GM18499 (cell line): ENCODE data around the gene FUT1.
"Not testable (repeated sequence)": the region's sequence is repeated elsewhere in the genome, so short reads cannot be mapped to it uniquely, and the experiment has no call there.

Source experiments
- ATAC-seq: cut with Tn5 transposase; IDR thresholded peaks from one replicate; pipeline ENCODE4 v1.9.1; 2021; ENCODE audit warnings: moderate number of reproducible peaks; ENCODE audit not compliant: insufficient read depth, unreplicated experiment

Gene FUT1

GRCh38 chr19:48768994-48769713, 16.7 kb upstream of the FUT1 start:
- ATAC-seq: no peak

DNA sequence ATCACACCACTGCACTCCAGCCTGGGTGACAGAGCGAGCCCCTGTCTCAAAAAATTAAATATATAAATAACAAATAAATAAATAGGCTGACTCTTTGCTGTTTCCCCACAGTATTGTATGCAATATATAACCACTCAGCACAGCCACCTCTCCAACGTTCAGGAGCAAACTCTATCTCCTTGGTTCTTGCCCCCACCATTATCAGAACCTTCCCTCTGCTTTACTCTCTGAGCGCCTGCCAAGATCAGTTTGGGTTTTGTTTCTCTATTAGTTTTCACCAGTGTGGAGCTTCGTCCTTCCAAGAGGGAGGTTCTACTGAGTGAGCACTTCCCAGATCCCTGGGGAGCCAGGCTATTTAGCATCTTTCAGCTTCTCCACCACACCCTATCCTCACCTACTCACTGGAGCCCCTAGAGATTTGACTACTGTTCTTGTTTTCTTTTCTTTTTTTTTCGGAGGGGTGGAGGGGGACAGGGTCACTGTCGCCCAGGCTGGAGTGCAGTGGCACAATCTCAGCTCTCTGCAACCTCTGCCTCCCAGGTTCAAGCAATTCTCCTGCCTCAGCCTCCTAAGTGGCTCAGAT, 15.8 kb upstream of the FUT1 start:
- not testable (repeated sequence) for ATAC-seq

GRCh38 chr19:48765816-48766215, 13.4 kb upstream of the FUT1 start:
- not testable (repeated sequence) for ATAC-seq

- ATAC-seq: no peak
Observed at GRCh38 chr19:48760504-48761205, 8.2 kb upstream of the FUT1 start.

DNA sequence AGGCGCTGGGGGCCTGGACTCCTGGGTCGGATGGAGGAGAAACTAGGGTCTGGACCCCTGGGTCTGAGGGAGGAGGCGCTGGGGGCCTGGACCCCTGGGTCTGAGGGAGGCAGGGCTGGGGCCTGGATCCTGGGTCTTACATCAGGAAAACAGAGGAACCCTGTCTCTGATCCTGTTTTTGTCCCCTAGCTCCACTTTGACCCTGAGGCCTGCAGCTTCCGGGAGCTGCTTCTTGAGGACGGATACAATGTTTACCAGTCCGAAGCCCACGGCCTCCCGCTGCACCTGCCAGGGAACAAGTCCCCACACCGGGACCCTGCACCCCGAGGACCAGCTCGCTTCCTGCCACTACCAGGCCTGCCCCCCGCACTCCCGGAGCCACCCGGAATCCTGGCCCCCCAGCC, 5.3 kb upstream of the FUT1 start:
- ATAC-seq: no peak

DNA sequence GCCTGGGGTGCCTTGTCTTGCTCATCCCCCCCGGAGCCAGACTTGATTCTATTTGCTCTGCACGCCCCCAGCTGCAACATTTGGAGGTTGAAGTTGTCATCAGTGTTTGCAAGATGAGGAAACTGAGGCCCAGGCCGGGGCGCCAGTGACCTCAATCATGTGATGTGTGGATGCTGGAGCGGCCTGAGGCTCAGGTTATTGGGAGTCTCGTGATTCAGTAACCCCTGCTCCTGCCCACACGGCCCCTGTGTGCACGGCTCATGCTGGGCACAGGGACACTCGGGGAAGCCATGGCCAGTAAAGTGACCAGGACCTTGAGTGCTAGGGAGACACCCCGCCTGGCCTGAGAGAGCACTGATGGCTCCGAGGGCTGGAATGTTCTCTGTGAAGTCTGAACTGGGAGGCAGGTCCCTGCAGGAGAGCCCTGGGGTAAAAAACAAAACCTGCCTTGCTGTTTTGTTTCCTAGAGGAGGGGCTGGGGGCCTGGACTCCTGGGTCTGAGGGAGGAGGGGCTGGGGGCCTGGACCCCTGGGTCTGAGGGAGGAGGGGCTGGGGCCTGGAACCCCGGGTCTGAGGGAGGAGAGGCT, 4.7 kb upstream of the FUT1 start:
- ATAC-seq: no peak

GRCh38 chr19:48756686-48757085, 4.2 kb upstream of the FUT1 start:
- ATAC-seq: no peak

GRCh38 chr19:48756212-48756611, 3.8 kb upstream of the FUT1 start:
- no peak for ATAC-seq

- ATAC-seq: no peak
Observed at GRCh38 chr19:48755787-48756186, 3.3 kb upstream of the FUT1 start.

DNA sequence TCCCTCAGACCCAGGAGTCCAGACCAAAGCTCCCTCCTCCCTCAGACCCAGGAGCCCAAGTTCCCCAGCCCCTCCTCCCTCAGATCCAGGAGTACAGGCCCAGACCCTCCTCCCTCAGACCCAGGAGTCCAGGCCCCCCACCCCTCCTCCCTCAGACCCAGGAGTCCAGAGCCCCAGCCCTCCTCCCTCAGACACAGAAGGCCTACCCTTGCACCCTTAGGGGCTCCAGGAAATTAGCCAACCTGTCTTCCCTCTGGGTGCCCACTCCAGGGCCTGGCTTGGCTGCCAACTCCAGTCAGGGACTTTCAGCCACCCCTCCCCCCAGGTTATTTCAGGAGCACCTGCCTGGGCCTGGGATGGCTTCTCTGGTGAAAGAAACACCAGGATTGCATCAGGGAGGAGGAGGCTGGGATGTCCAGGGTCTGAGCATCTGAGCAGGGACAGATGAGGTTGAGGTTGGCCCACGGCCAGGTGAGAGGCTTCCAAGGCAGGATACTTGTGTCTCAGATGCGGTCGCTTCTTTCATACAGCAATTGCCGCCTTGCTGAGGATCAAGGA, 2.7 kb upstream of the FUT1 start, which contains the start of gene FGF21:
Gene FGF21 (plus strand): TSS at position 441 of the 558 bp plus-strand sequence. CDS start 713 bp downstream, outside the sequence.
- no peak for ATAC-seq

DNA sequence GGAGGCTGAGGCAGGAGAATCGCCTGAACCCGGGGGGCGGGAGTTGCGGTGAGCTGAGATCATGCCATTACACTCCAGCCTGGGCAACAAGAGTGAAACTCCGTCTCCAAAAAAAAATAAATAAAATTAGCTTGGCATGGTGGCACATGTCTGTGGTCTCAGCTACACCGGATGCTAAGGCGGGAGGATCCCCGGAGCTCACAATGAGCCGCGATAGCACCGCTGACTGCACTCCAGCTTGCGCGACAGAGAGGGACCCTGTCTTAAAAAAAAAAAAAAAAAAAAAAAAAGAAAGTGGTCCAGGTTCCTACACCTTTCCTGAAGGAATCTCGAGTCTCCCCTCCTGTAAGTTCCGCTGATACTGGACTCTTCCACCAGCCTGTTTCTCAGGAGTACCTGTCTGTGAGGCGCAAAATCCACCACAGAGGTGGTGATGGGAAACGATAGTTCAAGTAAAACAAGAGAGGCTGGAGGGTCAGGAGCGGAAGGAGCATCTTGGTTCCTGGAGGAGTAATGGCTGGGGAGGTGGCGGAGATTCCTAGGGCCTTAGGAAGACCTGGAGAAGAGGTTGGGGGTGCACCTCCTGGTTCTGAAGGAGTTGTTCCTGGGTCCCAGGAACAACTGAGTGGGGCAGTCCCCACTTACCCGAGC, 471 bp downstream of the FUT1 start:
- no peak for ATAC-seq

DNA sequence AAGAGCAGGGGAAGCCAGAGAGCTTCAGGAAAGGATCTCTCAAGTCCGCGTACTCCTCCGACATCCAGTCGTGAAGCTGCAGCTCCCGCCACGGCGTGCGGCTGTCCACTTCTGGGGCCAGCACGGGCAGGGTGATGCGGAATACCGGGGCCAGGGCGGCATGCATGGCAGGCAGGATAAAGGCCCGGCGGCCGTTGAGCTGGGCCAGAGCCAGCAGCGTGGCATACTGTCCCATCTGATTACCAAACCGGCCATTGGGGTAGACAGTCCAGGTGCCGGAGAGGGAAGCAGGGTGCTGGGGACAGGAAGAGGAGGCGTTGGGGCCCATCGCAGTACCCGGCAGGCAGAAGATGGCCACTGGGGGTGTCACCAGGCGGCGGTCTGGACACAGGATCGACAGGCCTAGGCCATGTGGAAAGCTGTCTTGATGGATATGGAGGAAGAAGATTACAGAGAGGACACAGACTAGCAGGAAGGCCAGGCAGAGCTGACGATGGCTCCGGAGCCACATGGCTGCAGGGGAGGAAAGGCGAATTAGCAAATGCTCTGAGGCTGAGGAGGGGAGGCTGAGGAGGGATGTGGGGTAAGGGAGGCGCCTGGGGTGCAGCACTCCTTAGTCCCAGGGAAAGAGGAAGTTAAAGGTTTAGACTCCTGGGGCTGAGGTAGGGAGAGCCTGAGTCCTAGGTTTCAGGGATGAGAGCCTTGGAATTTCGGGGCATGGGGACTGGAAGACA, 1.5 kb downstream of the FUT1 start:
- no peak for ATAC-seq

- ATAC-seq: no peak
Observed at GRCh38 chr19:48750351-48750750, 2.1 kb downstream of the FUT1 start.

GRCh38 chr19:48749571-48750198, 2.8 kb downstream of the FUT1 start:
- no peak for ATAC-seq

GRCh38 chr19:48746738-48747575, 5.5 kb downstream of the FUT1 start, which contains the start of gene IZUMO1:
Gene IZUMO1, minus strand, starts transcription at chr19:48746909. Its CDS starts 1,050 bp downstream, at chr19:48745859.
- ATAC-seq: no peak

DNA sequence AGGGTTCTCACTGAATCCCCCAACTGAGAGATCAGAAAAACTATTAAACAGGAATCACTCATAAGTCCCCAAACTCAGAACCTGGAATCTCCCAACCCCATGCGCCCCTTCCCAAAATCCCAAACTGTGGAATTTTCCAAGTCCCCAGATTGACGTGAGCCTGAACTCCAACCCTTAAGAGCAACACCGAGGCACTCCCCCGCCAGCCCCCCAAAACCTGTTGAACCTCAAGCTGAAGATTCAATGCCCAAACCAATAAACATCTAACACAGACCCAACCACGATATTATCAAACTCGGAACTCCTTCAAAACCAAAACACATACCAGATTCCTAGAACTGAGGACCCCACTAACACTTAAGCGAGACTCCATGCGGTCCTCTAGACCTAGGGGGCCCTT, 6.3 kb downstream of the FUT1 start:
- no peak for ATAC-seq

GRCh38 chr19:48745208-48745995, 7.0 kb downstream of the FUT1 start:
- ATAC-seq: no peak
